Endothelial cell (in vitro differentiated cells): ENCODE data around the gene SKAP1. TPM values are rescaled to one million over a fixed set of nuclear protein-coding genes. Genes with fewer than 3 reads are reported as not detected.
A peak's percentile ranks its signal among the peaks of the same experiment; 100 is the strongest.

Experiments used
- DNase-seq: peaks from one replicate; pipeline ENCODE4 v3.0.0; 2021; ENCODE audit warnings: low spot score
- H3K27ac Mint-ChIP-seq: one replicate; pipeline ENCODE4 v1.8.0; 2021; ENCODE audit warnings: mixed read lengths, inconsistent platforms; ENCODE audit not compliant: unreplicated experiment
- H3K27me3 Mint-ChIP-seq: one replicate; pipeline ENCODE4 v1.8.0; 2021; ENCODE audit warnings: mild to moderate bottlenecking, moderate library complexity, mixed read lengths, inconsistent platforms; ENCODE audit not compliant: unreplicated experiment
- H3K36me3 Mint-ChIP-seq: one replicate; pipeline ENCODE4 v1.8.0; 2021; ENCODE audit warnings: mild to moderate bottlenecking, low read depth, mixed read lengths, inconsistent platforms; ENCODE audit not compliant: unreplicated experiment
- H3K4me1 Mint-ChIP-seq: one replicate; pipeline ENCODE4 v1.8.0; 2021; ENCODE audit warnings: mild to moderate bottlenecking, mixed read lengths, inconsistent platforms; ENCODE audit not compliant: unreplicated experiment
- H3K4me3 Mint-ChIP-seq: one replicate; pipeline ENCODE4 v1.8.0; 2021; ENCODE audit warnings: mild to moderate bottlenecking, mixed read lengths, inconsistent platforms; ENCODE audit not compliant: unreplicated experiment
- H3K9me3 Mint-ChIP-seq: one replicate; pipeline ENCODE4 v1.8.0; 2021; ENCODE audit warnings: mixed read lengths, inconsistent platforms; ENCODE audit not compliant: unreplicated experiment
- total RNA-seq: library from RNA; stranded (reverse); fragmentation: NEBNext Ultra II Directional; extraction: Animal tissue kit (Norgen Biotek cat#: 25700); gene quantifications from one replicate; pipeline ENCODE4 v1.2.1, GENCODE V29; 2021; ENCODE audit not compliant: unreplicated experiment
- TF ChIP-seq, protein P1 (sequence below): fragments of 200-600 bp; sonication (generic); IDR thresholded peaks from one replicate; pipeline ENCODE4 v1.5.0; 2021; ENCODE audit warnings: antibody characterized with exemption; ENCODE audit not compliant: unreplicated experiment

Gene SKAP1
- total RNA-seq, 1 donor from 2014 or later, result 2.1 TPM

GRCh38 chr17:48225725-48226567 lies 204.1 kb downstream of the SKAP1 start:
- Mint-ChIP-seq H3K27me3 (no peaks in the 10 kb centered on the region), H3K36me3 (no peaks in the 10 kb centered on the region), H3K4me3 (no peak overlapping the region), H3K27ac (no peak overlapping the region), H3K9me3 (no peaks in the 10 kb centered on the region), H3K4me1 (peaks cover 8% of the 10 kb centered on the region)
- DNase-seq, result no peak
- TF ChIP-seq, protein P1, sequence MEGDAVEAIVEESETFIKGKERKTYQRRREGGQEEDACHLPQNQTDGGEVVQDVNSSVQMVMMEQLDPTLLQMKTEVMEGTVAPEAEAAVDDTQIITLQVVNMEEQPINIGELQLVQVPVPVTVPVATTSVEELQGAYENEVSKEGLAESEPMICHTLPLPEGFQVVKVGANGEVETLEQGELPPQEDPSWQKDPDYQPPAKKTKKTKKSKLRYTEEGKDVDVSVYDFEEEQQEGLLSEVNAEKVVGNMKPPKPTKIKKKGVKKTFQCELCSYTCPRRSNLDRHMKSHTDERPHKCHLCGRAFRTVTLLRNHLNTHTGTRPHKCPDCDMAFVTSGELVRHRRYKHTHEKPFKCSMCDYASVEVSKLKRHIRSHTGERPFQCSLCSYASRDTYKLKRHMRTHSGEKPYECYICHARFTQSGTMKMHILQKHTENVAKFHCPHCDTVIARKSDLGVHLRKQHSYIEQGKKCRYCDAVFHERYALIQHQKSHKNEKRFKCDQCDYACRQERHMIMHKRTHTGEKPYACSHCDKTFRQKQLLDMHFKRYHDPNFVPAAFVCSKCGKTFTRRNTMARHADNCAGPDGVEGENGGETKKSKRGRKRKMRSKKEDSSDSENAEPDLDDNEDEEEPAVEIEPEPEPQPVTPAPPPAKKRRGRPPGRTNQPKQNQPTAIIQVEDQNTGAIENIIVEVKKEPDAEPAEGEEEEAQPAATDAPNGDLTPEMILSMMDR, result no peak

DNA sequence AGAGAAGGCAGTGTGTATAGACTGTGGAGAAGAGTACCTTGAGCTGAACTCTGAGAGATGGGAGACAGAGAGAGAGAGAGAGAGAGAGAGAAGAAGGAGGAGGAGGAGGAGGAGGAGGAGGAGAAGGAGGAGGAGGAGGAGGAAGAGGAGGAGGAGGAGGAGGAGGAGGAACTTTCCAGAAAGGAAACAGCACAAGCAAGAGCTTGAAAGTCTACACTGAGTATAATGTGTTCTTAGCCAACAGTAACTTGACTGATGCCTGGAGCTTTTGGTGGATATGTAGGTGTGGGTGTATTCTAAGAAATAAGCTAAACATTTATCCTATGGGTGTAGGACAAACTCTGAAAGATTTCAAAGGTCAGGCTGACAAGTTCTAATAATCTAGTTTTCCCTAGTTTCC lies 206.1 kb downstream of the SKAP1 start:
- Mint-ChIP-seq H3K4me3 (no peak overlapping the region), H3K27ac (no peak overlapping the region), H3K9me3 (no peaks in the 10 kb centered on the region), H3K27me3 (no peaks in the 10 kb centered on the region), H3K4me1 (peaks cover 24% of the 10 kb centered on the region), H3K36me3 (no peaks in the 10 kb centered on the region)
- DNase-seq, result no peak
- TF ChIP-seq, protein P1, result no peak

DNA sequence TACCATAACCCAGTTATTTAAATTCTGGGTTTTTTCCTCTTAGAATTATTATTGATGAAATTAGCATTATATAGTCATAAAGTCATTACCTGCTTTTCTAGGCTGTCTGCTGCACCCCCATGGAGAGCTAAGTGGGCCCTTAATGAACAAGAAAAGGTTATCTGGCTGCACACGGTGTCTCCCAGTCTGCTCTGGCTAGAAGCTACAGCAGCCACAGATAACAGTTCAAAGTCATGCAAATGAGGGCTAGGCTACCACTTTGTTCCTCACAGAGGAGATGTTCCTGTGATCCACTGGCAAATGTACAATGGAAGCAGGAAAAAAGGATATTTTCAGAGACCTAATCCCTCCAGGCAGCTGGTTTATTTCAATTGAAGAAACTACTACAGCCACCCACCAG lies 210.4 kb downstream of the SKAP1 start:
- Mint-ChIP-seq H3K4me1 (peaks cover 39% of the 10 kb centered on the region), H3K27me3 (no peaks in the 10 kb centered on the region), H3K27ac (peak overlapping the region; percentile 30), H3K9me3 (no peaks in the 10 kb centered on the region), H3K36me3 (no peaks in the 10 kb centered on the region), H3K4me3 (no peak overlapping the region)
- no peak for DNase-seq
- TF ChIP-seq, protein P1, result no peak

DNA sequence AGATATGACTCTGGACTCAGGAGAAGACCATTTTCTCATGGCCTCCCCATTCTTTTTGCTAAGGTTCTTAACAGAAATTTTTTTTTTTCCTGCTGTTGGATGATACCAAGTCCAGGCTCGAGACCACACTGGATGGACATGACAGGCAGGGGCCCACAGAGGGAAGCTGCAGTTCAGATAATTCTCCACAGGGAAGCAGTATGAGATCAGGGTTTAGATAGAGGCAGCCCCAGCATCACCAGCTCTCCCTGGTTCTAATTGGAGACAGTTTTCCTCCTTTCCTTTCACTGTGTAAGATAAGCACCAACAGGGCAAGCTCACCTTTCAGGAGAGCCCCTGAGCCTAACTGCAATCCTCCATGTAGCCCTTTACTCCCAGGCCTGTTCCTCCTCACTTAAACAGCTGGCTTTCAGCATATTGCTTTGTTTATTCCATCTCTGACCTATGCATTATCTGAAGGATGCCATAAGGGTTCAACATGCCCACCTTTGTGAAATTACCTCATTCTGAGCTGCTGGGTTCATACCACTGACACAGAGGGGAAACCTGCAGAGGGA lies 214.4 kb downstream of the SKAP1 start:
- Mint-ChIP-seq H3K27me3 (no peaks in the 10 kb centered on the region), H3K4me1 (peaks cover 37% of the 10 kb centered on the region)

More for the DNA sequence above, 214.4 kb downstream of the SKAP1 start:
- Mint-ChIP-seq H3K4me3 (no peak overlapping the region), H3K27ac (no peak overlapping the region), H3K9me3 (no peaks in the 10 kb centered on the region), H3K36me3 (no peaks in the 10 kb centered on the region)
- peak; percentile 57 for DNase-seq
- TF ChIP-seq, protein P1, result peak; percentile 63
